ENCODE measurements around the gene RUVBL2.
A peak's percentile ranks its signal among the peaks of the same experiment; 100 is the strongest.

The RUVBL2 gene

DNA sequence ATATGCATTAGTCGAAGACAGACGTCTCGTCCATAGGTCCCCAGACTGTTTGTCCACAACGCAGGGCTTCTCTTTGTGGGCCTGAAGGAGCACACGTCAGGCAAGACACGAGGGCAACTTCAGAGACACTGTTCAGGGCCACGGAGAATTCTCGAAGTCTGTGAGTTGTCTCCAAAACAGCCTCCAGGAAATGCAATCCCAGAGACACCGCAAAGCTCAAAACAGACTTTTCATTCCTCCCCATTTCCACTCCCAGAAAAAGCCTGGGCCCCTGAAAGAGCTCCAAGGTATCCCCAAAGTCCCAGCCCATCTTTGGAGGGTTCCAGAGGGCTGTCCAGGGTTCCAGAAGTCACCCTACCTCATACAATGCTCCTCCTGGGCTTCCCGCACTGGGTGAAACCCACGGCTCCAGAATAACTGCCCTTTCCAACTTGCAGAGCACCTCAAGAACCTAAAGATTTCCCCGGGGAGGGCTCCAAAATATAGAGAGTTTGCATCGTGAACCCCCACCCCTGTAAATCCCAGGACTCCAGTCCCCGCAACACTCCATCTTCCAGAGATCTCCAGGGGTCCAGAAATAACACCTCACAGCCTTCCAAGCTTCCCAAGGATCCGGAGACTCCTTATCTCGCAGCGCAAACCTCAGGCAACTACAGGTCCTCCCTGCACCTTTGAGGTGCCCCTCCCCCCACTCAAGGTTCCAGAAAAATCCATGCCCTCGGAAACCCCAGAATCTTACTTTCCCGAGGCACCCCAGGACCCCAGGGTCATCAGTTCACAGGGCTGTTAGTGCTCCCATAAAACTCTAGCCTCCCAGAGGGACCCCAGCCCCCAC is 29.3 kb upstream of the RUVBL2 start:
- DNase-seq: peak in 1 of 6 experiments; percentile 23

DNA sequence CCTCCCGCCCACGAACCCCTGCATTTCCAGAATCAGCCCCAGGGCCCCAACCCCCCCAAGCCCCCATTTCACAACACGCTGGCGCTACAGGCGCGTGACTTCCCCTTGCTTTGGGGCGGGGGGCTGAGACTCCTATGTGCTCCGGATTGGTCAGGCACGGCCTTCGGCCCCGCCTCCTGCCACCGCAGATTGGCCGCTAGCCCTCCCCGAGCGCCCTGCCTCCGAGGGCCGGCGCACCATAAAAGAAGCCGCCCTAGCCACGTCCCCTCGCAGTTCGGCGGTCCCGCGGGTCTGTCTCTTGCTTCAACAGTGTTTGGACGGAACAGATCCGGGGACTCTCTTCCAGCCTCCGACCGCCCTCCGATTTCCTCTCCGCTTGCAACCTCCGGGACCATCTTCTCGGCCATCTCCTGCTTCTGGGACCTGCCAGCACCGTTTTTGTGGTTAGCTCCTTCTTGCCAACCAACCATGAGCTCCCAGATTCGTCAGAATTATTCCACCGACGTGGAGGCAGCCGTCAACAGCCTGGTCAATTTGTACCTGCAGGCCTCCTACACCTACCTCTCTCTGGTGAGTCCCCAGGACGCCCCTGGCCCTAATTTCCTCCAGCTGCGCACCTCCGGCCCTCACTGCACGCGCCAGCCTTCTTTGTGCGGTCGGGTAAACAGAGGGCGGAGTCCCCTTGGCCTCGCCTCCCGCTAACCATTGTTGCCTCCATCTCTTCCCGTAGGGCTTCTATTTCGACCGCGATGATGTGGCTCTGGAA is 28.5 kb upstream of the RUVBL2 start, which contains the start of gene FTL:
Gene FTL (plus strand): TSS at position 270 of the 766 bp plus-strand sequence. CDS start 199 bp downstream, at position 469.
- DNase-seq: peak; percentile 80 to 96 (median 86)

DNA sequence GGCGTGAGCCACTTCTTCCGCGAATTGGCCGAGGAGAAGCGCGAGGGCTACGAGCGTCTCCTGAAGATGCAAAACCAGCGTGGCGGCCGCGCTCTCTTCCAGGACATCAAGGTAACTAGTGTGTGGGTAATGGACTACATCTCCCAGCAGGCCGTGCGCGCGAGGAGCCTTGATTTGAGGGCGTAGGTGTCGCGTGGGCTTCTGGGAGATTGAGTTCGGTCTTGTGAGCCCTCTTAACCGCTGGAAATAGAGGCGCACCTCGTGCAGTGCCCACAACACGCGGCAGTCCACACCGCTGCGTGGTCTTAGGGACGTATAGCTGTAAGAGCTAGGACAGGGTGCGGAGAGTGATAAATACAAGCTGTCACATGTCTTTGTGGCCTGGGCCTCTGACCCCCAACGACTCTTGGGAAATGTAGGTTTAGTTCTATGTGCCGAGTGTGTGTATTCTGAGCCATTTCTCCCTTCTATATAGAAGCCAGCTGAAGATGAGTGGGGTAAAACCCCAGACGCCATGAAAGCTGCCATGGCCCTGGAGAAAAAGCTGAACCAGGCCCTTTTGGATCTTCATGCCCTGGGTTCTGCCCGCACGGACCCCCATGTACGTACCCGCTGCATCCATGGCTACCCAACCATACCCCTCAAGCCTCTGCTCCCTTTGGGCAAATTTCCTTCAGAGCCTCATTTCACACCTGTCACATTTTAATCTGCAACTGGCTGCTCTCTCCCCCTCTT is 27.7 kb upstream of the RUVBL2 start:
- peak; percentile 81 to 96 (median 87) for DNase-seq

DNA sequence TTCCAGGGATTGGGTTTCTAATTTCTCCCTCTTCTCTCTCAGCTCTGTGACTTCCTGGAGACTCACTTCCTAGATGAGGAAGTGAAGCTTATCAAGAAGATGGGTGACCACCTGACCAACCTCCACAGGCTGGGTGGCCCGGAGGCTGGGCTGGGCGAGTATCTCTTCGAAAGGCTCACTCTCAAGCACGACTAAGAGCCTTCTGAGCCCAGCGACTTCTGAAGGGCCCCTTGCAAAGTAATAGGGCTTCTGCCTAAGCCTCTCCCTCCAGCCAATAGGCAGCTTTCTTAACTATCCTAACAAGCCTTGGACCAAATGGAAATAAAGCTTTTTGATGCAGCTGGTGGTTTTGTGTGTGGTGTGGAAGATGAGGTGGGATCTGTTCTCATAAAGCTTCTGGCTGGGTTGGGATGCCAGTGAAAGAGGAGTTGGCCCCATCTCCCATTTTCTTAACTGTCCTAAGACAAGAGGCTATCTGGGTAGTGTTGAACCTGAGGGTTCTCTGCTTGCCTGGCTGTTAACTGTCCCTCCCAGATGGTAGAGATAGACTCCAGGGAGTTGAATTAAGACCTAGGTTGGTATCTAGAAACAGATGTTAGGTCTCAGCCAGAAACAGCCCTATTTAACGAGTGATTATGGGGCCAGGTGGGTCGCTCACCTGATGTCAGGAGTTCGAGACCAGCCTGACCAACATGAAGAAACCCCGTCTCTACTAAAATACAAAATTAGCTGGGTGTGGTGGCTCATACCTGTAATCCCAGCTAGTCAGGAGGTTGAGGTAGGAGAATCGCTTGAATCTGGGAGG is 26.9 kb upstream of the RUVBL2 start:
- no peak for DNase-seq

DNA sequence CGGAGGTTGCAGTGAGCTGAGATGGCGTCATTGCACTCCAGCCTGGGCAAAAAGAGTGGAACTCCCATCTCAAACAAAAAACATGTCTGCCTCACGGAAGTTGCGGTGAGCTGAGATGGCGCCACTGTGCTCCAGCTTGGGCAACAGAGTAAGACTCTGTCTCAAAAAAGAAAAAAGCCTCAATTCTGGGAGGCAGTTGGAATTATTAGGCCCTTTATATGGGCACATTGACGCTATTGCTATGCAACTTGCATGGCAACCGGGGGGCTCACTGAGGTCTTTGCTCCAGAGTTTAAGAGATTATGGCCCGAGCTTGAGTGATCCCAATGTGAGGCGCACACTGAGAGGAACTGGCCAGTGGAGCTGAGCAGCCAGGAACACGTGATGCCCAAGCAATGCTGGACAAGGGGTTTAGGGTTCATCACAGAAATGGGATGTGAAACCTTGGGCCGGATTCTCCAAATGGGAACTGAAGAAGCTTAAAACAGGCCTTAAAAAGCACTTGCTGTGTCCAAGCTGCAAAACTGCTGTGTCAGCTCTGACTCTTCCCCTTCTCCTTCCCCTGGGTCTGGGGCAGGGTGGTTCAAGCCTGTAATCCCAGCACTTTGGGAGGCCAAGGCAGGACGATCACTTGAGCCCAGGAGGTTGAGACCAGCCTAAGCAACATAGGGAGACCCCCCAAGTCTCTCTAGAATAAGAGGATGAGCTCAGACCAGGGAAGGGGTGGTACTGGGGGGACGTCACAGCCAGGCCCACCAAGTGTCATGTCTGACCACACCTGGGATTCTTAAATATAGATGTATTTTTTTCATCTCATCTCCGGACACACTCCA is 26.1 kb upstream of the RUVBL2 start:
- DNase-seq: no peak

DNA sequence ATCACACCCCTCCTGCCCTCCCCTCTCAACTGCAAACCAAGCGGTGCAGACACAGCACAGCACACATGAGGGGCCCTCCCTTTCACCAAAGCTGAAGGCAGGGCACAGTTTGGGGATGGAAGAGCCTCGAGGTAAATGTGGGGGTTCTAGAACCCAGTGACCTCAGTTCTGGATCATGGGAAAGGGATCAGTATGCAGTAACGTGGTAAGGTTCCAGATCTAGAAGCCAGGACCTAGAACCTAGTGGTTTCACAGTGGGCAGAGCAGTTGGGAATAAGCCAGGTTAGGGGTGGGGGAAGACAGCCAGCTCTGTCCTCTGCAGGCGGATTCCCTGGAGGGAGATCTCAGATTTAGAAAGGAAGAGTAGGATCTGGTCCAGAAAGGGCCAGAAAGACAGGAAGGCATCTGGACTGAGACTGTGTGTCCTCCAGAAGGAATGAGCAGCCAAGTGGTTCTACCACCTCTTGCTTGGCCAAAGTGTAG is 25.5 kb upstream of the RUVBL2 start:
- no peak for DNase-seq

DNA sequence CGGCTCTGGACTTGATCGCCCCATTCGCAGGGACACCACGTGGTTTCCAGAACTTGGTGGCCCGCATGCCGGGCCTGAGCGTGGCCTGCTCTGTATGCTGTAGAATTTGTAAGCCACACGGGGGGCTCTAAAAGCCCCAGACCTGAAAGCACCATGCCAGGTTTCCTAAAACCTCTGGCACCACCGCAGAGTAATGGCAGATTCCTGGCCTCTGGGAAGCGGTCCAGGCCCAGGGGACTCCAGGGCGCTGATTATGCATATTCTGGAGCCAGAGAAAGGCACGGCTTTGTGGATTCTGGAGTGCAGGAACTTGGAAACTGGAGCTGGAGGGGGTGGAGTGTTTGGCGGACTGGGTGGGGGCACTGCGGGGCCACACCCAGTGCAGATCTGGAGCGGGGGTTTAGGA is 24.9 kb upstream of the RUVBL2 start:
- no peak for DNase-seq

DNA sequence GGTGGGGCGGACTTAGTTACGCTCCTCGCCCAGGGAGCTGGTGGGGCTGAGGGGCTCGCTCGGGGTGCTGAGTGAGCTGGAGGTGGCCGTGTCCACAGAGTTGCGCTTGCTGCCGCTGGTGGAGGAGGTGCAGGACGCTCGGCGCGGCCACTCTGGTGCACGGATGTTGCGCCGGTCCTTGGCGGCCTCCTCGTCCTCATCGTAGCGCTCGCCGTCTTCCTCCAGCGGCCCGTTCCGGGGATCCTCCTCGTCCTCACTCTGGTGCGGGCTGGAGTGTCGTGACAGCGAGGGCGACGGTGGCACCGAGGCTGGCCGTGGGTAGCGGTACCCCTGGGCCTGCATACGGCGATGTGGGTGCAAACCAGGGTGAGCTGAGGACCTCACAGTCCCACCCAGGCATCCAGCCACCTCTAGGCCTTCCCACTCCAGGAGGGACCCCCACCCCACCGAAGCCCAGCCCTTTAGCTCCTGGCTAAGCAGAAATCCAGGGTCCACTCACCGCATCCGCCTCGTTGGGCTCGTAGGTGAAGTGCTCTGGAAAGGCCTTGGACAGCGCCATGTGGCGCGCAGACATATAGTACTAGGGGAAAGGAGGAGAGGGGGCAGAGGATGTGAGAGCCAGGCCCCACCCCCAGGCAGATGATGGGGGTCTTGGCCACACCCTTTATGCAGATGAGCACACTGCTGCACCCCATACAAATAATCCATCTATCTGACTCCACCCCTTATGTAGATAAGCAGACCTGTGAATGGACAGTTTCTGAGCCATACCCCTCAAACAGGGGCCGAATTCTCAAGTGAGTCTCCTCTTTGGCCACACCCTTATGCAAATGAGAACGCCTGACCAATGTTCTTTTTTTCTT is 24.2 kb upstream of the RUVBL2 start:
- DNase-seq: no peak

DNA sequence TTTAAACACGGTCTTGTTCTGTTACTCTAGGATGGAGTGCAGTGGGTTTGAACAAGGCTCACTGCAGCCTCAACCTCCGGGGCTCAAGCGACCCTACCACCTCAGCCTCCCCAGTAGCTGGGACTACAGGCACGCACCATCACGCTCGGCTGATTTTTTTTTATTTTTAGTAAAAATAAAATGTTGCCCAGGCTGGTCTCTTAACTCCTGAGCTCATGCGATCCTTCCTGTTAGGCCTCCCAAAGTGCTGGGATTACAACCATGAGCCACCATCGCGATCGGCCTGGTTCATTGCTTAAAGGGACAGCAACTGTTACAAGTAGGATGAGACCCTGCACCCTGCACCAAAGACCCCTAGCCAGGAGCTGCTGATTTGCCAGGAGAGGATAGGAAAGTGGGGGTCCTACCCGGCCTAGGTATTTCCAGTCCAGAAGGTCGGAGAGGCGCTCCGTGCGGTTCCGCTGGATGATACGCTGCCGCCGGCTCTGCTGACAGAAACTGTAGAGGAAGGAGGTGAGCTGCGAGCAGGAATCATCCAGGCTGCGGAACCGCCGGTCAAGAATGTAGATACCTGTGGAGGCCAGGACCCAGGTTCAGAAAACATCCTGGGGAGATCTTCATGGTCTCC is 23.4 kb upstream of the RUVBL2 start:
- no peak for DNase-seq

DNA sequence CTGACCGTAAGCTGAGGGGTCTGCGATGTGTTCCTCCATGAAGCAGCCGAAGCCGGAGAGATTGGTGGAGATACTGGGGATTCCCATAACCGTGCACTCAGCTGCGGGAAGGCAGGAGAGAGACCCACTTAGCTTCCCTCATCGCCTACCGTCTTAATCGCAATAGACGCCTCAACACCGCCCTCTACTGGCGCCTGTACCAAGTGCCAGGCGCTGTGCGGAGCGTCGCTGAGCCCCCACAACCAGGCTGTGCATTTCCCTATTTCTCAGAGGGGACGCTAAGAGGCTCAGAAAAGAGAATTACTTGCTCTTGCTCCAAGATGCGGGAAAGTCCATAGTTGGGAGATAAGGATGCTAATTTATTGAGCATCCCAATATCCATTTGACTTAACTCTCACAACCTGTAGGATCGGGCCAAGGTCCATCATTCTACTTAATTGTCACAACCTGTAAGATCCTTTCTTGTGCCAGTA is 22.7 kb upstream of the RUVBL2 start:
- DNase-seq: peak; percentile 45 to 82 (median 71)

DNA sequence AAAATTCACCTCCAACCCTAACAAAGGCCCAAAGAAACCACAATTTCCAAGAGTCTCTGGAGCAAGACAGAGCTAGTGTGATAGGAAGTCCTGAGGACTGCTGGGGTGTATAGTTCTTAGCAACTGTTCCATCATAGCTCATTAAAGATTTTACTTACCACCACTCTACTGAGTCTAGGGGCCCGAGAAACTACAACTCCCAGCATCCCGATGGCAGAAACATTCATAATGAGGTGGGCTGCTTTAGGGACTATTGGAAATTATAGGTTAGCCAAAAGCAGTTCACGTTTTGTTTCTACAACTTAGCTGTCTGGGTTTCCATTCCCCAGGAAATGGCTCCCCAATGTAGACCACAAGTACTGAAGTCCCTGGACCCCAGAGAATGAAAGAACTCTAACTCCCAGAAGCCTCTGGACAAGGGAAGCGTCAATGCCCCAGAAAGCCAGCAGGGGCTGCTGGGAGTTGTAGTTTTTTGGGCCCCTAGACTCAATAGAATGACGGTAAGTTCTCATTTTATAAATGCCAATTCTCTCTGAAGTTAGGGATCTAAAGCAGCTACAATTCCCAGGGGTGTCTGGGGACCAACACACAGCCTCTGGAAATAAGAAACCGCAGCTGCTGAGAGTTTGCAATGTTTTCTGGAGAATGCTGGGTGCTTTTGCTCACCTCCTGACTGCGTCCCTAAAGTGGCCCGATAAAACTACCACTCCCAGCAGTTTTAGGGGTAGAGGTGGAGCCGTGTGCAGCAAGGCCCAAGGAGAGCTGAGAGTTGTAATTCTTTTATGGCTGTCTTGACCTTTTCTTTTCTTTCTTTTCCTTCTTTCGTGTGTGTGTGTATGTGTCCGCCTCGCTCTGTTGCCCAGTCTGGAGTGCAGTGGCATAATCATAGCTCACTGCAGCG is 17.5 kb upstream of the RUVBL2 start:
- peak in 3 of 6 experiments; percentile 19 to 52 (median 35) for DNase-seq

DNA sequence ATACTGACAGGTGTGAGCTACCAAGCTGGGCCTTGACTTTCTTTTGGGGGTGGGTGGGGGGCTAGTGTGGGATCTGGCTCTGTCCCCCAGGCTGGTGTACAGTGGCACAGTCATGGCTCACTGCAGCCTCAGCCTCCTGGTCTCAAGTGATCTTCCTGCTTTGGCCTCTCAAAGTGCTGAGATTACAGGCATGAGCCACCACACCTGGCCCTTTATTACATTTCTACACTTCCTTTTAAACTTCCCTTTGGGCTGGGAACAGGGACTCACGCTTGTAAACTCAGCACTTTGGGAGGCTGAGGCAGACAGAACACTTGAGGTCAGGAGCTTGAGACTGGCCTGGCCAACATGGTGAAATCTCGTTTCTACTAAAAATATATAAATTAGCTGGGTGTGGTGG is 16.6 kb upstream of the RUVBL2 start:
- DNase-seq: no peak

DNA sequence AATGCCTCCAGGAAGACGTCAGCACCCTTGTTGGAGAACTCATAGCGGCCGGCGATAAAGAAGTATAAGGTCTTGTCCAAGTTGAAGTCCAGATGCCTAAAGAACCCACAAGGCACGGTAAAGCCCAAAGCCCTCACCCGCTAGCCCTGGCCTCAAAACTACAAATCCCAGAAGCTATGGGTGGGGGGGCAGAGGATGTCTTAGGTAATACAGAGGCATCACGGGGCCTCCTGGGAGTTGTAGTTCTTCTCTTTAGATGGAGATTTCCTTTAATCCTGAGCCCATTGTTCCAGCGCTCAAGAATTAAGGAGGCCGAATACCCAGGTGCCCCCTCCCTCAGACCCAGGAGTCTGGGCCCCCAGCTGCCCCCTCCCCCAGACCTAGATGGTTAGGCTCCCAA is 11.4 kb upstream of the RUVBL2 start:
- no peak for DNase-seq

DNA sequence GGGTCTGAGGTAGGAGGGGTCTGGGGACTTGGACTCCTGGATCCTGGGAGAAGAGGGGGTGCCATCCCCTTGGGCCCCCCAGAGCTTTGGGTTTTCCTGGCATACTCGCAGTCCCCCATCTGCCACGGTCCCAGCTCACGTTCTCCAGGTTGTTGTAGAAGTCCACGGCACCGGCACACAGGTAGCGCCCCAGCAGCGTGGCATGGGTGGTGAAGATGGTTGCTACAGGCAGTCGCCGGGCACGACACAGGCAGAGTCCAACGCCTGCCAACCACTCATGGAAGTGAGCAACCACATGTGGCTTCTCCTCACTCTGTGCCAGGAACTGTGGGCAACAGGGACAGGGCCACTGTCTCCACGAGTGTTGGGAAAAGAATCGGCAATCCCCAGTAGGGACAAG is 8.0 kb upstream of the RUVBL2 start:
- DNase-seq: no peak

DNA sequence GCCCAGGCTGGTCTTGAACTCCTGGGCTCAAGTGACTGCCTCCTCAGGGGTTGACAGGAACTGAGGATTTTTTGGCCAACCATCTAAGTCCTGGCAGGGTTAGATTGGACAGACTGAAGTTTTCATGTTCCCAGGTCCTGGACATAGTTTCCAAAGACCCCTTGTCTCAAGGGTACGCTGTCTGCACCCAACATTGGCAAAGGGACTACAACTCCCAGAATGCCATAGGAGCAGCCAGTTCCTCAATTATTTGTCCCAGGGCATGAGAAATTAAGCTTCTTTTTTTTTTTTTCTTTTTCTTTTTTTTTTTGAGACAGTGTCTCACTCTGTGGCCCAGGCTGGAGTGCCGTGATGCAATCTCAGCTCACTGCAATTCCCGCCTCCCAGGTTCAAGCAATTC is 7.5 kb upstream of the RUVBL2 start:
- DNase-seq: no peak

DNA sequence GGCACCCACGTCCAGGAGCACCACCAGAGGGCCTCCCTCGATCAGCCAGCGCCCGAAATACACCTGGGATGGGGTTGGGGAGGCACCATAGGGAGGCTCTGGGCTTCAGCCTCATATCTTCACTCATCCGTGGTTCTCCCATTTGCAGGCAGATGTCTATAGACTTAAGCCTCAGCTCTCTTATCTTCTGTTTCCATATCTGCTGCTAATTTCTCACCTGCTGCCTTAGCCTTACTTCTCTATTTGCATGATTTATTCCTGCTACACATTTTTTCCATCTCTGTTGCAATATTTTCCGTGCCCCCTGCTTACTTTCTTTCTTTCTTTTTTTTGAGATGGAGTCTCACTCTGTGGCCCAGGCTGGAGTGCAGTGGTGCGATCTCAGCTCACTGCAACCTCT is 6.4 kb upstream of the RUVBL2 start:
- no peak for DNase-seq

DNA sequence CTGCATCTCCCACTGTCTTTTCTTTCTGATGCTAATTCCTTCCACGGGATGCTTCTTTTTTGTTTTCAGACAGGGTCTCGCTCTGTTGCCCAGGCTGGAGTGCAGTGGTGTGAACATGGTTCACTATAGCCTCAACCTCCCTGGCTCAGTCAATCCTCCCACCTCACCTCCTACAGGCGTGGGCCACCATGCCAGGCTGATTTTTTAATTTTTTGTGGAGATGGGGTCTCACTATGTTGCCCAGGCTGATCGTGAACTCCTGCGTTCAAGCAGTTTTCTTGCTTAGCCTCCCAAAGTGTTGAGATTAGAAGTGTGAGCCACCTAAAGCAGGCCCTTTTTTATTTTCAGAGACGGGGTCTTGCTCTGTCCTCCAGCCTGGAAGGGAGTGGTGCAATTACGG is 5.4 kb upstream of the RUVBL2 start:
- no peak for DNase-seq

DNA sequence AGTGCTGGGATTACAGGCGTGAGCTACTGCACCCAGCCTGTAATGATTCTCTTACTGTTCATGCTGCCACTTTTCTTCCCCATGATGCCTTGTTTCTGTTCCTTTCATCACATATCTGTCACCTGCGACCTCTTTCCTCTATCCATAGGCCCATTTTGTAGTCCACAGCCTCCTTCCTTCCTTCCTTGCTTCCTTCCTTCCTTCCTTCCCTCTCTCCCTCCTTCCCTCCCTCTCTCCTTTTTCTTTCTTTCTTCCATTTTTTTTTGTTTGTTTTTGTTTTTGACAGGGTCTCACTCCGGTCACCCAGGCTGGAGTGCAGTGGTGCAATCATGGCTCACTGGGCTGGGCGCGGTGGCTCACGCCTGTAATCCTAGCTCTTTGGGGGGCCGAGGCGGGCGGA is 4.8 kb upstream of the RUVBL2 start:
- DNase-seq: no peak
